SKM-1 (cell line): Measurements from ENCODE around the gene CAMTA1.

Experiments used
- DNase-seq: peaks from one replicate; lab custom pipeline; 2025; ENCODE audit not compliant: unreplicated experiment; lab: John Stamatoyannopoulos, UW

CAMTA1 gene

GRCh38 chr1:7221826-7222694 lies 436.8 kb downstream of the CAMTA1 start:
- no peak for DNase-seq

- no peak for DNase-seq
These were observed 437.4 kb downstream of the CAMTA1 start for GRCh38 chr1:7222695-7223015.

GRCh38 chr1:7223334-7224080 lies 438.3 kb downstream of the CAMTA1 start:
- DNase-seq, result no peak

DNA sequence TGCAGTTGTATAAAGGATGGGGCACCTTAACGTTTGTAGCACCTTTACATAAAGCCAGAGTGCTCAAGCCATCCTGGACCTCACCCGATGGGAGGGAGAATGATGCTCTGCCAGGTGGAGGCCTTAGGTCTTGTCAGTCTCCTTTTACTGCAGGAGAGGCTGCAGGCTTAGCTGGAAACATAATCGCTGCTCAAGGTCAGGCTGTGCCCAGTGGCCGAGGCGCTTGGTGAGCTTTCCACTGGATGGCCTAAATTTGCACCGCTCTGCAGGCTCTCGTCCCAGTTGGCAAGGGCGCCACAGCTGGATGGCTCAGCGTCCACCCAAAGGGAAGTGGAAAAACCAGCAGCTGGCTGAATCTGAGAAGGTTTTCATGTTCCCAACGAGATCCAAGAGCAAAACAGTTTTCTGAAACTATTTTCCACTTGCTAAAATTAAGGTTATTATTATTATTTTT lies 438.9 kb downstream of the CAMTA1 start:
- no peak for DNase-seq

DNA sequence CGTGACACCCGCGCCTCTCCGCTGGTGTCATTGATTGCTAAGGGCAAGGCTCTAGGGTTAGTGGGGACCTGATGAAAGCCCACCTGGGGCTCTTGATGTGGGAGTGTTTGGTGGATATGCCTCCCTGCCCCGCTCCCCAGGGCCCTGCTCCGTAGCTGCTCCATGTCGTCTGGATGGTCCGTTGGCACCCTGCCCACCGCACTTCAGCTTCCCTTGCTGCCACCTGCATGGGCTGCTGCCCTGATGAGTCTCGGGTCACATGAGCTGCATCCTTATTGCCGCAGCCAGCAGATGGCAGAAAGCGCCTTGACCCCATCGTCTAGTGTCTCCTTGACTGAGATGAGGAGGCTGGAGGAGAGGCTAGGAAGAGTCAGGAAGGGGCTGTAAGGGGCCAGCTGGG lies 439.4 kb downstream of the CAMTA1 start:
- no peak for DNase-seq

- DNase-seq, result no peak
These were observed 440.7 kb downstream of the CAMTA1 start for GRCh38 chr1:7225711-7226505.

GRCh38 chr1:7227654-7228053 lies 442.4 kb downstream of the CAMTA1 start:
- no peak for DNase-seq

GRCh38 chr1:7228252-7228961 lies 443.2 kb downstream of the CAMTA1 start:
- no peak for DNase-seq

DNA sequence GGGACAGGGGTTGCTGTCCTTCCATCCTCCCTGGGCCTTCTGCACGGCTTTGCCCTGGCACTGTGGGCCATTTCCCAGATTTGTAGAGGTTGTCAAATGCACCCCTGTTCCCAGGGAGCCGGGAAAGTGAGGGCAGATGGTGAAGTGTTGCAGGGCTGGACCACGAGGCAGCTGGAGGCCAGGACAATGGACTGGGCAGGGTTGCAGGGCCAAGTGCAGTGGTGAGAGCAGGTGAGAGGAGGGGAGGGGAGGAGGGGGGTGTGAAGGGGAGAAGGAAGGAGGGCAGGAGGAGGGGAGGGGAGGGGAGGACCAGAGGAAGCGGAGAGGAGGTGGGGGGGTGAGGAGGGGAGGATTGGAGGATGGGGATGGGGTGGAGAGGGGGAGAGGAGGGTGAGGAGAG lies 443.9 kb downstream of the CAMTA1 start:
- DNase-seq, result no peak

DNA sequence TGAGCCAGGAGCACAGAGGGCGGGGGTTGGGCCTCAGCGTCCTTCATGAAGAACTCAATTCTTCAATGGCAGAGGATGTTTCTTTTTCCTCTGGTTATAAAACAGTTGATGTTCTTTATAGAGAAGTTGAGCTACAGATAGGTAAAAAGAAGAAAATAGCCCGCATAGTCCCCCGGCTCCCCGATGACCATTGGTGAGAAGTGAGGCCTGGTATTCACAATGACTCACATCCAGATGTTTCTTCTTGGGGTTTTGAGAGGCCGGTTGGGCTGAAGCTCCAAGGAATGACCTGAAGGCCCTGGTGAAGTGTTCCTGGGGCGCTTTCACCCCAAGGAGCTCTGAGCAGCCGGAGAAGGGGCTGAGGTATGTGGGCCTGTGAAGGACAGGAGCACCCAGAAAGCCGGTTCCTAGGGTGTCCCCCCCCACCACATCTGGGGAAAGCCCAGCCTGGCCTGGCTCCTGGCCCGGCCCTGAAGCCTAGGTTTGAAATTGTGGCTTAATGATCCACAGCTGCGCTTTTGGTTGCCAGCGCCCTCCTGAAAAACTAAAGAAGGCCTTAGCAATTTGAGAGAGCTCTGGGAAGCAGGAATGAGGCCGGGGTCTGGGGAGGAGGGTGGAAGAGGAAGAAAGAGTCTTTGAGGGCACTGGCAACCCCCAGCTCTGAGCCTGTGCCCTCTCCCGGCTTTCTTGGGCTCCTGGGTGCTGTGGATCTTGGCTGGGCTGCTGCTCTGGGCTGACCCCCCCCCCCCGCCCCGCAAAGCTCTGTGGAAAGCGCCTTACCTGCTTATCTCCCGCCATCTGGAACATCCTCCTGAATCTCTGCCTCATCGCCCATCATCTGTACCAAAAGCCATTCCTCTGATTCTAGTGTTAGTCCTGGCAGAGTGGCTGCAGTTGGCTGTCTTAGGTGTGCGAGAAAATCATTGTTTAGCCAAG lies 444.7 kb downstream of the CAMTA1 start:
- DNase-seq, result no peak

- no peak for DNase-seq
These were observed 447.4 kb downstream of the CAMTA1 start for GRCh38 chr1:7232441-7233236.

- DNase-seq, result no peak
These were observed 447.9 kb downstream of the CAMTA1 start for GRCh38 chr1:7233237-7233540.

GRCh38 chr1:7233646-7234470 lies 448.6 kb downstream of the CAMTA1 start:
- DNase-seq, result no peak

DNA sequence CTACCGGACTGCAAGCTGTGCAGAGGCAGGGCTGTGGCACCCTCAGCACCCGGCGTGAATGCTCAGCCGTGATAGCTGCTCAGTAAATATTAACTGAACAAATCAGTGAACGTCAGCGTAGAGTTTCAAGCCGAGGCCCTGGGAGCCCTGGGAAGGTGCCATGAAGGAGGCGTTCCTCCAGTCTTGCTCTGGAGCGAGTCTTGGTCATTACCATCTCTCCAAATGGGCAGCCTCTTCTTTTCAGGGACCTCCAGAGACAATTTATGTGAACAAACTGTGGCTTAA lies 449.2 kb downstream of the CAMTA1 start:
- DNase-seq, result no peak

GRCh38 chr1:7235871-7236517 lies 450.7 kb downstream of the CAMTA1 start:
- no peak for DNase-seq

- DNase-seq, result no peak
These were observed 451.7 kb downstream of the CAMTA1 start for GRCh38 chr1:7236844-7237515.

GRCh38 chr1:7247158-7247557 lies 461.9 kb downstream of the CAMTA1 start:
- DNase-seq, result no peak
